Prostate gland (tissue), 2 donors: ENCODE measurements around the gene MAP3K13.

Experiments used
- CTCF ChIP-seq, 4 experiments: fragments of 200-600 bp in 2 of 4; fragments of 450-650 bp in 2 of 4; sonication (generic) in 2 of 4; IDR thresholded peaks; 1 replicate in 3 of 4; 2 replicates in 1 of 4; pipeline ENCODE4 v1.5.1; 2016 to 2019; ENCODE audit warnings: antibody characterized with exemption in 4 of 4, mild to moderate bottlenecking in 2 of 4, moderate library complexity in 2 of 4
- POLR2A ChIP-seq: fragments of 450-650 bp; IDR thresholded peaks from one replicate; pipeline ENCODE4 v1.6.1; 2016; ENCODE audit warnings: antibody characterized with exemption, mild to moderate bottlenecking
- POLR2AphosphoS5 ChIP-seq: sonication (generic); formaldehyde crosslinking; IDR thresholded peaks from one replicate; pipeline ENCODE4 v1.6.1; 2017; ENCODE audit warnings: antibody characterized with exemption

DNA sequence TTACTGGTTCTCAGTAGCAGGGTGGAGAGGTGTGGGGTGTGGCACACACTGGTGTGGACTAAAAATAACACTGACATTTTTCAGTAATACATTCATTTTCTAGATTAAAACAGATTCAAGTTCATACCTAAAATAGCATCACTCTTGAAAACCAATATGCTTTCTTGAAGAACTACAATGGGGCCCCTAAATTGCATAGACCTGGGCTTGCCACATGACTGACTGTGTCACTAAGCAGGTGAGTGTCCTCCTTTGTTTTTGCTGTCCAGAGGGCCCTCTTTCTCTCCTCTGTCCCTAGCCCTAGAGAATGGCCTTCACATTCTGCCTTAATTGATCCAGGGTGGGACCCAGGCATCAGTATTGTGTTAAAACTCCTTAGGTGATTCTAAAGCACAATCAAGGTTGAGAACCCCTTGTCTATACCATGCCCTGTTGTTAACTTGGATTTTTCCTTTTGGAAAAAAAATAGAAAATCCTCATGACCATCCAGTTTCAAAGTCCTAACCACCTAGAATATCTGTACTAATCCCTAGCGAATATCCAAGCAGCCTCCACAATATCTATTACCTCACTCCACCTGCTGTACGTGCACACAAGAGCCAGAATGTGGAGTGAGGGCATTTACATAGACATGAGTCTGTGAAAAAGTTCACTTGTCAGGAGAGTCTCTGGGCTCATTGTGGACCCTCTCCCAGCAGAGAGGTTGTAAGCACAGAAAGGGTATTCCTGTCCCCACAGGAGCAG, 154.6 kb downstream of the MAP3K13 start:
- no peak for TF ChIP-seq POLR2A
- no peak for TF ChIP-seq CTCF (IDR thresholded peaks at IDR 0.05)
- TF ChIP-seq POLR2AphosphoS5 = no peak
